Astrocyte of the hippocampus (primary cell): ENCODE results near the gene DPF1.
"Not testable (repeated sequence)": the region's sequence is repeated elsewhere in the genome, so short reads cannot be mapped to it uniquely, and the experiment has no call there.

Experiments used
- DNase-seq: peaks from one replicate; pipeline ENCODE4 v3.0.0; 2011; ENCODE audit warnings: low read depth, low spot score

The DPF1 gene

DNA sequence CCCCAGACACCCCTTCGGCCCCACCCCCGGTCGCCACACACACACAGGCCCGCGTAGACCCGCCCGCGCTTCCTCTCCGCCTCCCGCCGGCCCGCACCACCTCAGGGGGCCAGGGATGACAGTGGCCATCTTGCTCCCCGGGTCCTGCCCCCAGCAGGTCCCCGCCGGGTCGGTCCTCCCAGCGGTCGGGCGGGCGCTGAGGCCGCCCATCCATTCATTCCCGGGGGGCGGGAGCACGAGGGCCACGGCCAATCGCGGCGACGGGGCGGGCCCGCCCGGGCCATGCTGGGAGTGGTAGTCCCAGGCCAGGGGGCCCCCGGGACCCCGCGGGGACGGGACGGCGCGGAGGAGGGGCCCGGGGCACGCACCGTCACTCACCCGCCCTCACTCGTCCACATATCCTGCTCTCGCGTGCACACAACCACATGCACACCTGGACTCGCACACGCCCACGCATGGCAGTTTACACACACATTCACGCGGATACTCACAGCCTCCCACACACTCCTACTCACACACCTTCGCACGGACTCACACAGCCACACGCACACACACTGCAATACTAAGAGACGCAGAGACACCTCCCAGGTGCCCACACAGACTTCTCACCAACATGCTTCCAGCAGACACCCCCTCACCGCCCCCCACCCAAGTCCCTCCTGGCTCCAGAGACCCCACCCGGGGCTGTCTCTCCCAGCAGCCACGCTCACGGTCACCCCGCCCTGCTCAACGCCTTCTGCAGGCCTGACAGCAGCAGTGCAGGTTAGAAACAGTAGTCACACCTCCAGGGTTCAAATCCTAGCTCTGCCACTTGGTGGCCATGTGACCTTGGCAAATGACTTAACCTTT is at the start of gene DPF1:
TSS of gene DPF1 (minus strand) at position 209 of the 849 bp plus-strand sequence. CDS start at position 129, 80 bp downstream.
- peak; percentile 91 for DNase-seq

DNA sequence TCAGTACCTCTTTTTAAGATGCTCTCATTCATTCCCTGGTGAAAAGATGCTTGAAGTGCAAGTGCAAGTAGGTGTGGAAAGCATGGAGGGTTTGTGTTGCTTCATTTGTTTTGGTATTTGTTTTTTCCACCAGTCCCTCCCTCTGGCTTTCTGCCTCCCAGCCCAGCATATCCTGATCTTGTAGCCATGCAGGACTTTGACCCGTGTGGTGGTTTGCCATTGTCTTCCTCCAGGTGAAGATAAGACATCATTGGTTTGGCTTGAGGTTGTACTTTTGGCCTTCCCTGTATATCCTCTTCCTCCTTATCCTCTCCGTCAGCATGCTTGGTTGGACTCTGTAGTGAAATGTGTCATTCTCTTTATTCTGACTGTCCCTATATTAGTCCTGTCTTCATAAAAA is 49.5 kb upstream of the DPF1 start:
- DNase-seq = no peak

DNA sequence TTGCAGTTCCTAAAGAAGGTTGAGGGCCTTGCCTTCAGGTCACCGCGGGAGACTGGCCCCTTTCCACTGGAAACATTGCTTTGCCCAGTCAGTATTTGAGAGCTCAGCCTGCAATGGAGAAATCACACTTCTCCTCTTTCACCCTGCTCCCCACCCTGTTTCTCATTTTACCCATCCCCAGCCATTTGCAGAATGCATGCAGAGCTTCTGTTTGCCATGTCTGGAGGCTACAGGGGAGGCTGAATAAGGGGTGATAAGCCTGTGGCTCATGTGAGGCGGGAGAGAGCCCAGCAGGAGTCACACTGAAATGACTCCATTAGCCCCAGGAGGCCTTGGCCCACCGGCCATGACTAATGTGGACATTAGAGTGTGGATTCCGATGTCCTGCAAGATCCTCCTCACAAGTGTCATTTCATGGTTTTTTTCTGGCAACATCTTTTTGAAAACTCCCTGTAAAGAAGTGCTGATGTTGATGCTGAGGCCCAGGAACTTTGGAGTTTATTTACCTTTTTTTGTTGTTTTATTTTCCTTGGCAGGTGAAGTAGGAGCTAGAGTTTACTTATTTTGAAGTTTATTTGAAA is 46.7 kb upstream of the DPF1 start:
- no peak for DNase-seq

DNA sequence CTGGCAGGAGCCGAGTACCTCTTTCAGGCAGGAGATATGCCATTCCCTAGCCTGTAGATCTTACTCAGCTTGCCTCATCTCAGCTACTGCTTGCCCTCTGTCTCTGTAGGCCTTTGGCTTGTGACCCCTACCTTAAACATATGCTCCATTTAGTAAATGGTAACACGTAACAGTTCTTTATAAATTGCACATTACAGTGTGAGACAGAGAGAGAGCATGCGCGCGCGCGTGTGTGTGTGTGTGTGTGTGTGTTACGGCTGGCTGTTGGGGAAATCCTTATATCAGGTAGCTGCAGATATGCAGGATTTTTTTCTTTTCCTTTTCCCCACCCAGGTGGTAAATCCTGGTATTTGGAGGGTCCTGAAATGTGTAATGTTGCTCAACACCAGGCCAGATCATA is 44.5 kb upstream of the DPF1 start:
- DNase-seq = no peak

DNA sequence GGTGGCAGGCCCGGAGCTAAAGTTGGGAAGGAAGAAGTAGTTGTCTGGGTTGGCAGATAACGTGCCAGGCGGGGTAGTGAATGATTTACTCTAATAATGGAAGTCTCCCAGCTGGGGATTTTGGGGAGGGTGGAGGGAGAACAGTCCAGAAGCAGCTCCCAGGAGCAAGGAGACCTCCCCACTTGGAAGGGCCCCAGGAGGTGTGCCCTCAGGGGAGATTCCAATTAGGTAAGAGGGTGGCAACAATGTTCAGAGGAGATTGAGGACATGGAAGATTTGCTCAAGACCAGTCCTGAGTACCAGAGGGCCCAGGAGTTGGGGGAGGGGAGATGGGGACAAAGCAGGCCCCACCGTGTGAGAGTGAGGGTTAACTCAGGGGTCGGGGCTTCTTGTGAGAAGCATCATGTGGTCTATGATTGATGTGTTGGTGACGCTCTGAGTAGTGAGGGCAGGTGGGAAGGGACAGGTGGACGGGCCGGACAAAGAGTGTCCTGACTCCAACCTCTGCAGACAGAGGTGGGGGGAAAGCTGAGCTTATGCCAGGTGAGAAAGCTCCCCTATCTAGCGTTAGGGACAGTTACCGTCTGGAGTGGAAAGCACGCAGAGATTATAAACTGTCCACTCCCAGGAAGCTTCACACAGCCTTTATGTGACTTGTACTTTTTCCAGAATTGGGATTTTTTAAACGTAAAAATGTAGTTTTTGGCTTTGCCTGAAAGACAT is 43.9 kb upstream of the DPF1 start:
- DNase-seq = no peak

DNA sequence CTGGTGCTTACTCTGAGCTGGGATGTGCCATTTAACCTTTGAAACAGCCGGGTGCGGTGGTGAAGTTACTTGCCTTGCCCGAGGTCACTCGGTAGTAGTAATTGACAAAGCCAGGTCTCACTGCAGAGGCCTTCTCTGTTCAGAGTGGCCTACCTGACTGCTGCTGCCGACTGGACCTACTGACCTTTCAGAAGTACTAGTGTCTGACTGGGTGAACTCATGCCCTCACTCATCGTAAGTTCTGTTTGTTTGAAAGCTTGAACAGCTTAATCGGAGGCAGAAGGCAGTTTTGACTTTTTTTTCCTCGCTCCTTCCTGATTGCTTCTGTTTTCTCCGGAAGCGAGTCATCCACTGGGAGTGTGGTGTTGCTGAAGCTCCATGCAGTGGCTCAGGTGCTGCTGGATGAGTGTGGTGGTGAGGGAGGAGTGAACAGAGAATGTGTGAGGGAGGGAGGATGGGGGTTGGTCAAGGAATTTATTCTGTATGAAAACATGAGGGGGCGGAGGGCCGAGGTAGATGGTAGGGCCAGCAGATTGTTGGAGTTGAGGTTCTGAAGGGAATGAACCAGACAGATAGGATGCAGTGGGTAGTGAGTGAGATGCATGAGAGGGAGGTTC is 43.1 kb upstream of the DPF1 start:
- peak; percentile 62 for DNase-seq

DNA sequence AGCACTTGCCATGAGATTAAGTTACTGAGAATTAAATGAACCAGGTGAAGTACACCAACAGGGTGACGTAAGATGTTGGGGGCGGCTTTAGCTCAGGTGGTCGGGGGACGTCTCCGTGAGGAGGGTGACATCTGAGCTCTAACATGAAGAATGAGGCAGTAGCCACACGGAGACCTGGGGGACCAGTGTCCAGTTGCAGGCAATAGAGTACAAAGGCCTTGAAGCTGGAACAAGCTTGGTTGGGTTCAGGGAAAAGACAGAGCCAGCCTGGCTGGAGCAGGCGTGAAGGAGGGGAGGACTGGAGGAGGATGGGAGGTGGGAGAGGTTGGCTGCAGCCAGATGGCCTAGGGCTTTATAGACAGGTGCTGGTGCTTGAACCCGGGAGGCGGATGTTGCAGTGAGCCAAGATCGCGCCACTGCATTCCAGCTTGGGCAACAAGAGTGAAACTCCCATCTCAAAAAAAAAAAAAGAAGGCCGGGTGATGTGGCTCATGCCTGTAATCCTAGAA is 42.0 kb upstream of the DPF1 start:
- no peak for DNase-seq

DNA sequence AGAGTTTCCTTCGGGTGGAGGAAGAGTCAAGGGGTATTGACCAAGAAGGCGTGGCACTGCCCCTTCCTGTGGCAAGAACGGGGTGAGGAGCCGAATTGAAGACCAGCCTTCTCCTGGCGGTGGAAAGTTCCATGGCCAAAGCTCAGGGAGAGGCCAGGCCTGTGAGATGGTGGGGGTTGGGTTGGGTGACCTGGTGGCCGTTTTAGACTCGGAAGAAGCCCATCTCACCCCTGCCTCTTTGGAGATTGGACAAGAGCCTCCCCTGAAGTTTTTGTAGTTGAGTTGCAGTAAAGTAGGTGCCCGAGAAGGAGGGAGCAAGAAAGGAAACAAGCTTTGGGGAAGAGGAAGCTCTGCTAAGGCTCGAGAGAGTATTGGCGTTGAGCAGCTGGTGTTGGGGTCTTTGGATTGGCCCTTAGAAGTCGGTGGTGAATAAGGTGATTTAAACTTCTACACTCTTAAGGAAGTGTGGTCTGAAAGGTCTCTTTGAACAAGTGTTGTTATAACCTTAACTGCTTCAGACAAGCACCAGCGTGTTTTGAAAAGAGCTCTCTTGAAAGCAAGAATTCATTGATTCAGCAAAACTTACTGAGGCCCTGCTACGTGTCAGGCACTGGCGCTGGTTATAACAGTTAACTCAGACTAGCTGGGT is 41.3 kb upstream of the DPF1 start:
- no peak for DNase-seq

DNA sequence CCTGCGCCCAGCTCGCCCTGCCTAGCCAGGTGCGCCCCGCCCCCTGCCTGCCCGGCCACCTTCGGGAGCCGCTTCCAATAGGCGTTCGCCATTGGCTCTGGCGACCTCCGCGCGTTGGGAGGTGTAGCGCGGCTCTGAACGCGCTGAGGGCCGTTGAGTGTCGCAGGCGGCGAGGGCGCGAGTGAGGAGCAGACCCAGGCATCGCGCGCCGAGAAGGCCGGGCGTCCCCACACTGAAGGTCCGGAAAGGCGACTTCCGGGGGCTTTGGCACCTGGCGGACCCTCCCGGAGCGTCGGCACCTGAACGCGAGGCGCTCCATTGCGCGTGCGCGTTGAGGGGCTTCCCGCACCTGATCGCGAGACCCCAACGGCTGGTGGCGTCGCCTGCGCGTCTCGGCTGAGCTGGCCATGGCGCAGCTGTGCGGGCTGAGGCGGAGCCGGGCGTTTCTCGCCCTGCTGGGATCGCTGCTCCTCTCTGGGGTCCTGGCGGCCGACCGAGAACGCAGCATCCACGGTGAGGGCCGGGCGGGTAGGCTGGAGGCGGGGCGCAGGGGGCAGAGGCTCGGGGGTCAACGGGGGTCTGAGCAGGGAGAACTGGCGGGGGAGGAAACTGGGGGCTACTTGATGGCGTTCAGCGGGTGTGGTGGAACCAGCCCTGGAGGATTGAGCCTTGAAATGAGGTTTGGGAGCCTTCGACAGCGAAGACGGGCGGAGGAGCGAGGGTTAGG is 40.6 kb upstream of the DPF1 start, which contains the start of gene SPINT2:
TSS of gene SPINT2 (plus strand) at position 88 of the 727 bp plus-strand sequence. CDS start at position 408, 320 bp downstream.
- peak; percentile 47 for DNase-seq

DNA sequence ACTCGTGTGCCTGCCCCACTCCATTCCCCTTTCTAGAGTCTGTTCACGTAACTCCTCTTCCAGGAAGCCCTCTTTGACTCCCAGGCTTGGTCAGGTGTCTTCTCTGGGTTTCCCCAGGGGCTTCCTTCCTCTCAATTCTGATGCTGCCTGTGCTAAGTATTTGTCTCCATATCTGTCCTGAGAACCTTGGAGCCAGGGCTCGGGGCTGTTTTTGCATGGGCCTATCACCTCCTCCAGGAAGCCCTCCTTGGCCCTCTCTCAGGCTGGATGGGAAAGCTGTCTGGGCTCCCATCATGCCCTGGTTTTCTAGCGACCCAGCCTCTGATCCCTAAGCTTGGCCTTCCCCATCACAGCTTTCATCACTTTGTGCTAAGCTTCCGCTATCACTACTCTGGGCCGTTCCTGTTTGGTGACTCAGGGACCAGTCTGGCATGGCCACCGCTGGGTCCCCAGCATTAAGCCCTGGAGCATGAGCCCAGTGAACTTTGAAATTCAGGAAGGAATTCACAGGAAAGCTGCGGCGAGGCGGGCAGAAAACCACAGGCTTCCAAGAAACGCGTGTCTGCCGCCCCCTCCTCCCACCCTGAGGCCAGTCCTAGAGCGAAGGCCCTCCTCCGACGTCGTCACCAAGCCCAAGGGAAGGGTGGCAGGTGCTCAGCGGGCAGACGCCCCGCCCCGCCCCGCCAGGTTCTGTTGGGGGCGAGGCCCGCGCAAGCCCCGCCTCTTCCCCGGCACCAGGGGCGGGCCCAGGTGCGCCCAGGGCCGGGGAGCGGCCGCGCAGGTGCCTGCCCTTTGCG is 39.9 kb upstream of the DPF1 start:
- peak; percentile 91 for DNase-seq

DNA sequence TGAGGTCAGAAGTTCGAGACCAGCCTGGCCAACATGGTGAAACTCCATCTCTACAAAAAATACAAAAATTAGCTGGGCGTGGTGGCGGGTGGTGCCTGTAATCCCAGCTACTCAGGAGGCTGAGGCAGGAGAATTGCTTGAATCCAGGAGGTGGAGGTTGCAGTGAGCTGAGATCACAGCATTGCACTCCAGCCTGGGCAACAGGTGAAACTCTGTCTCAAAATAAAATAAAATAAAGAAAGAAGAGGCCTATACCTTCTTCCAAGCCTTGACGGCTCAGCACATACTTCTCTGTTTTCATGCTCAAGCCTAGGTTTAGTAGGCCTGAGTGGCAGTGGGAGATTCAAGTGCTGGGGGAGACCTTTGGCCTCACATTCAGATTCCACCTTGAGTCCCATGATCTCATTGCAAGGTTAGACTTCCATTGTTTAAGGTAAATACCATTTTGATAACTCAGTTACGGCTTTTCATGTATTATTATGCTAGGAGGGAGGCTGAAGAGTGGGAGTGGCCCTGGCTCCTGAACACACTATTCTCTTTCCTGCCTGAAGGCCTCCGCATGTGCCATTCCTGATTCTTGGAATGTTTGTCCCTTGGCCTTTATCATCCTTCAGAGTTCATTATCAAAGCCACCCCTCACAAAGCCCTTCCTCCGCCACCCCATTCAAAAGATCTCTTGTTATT is 38.7 kb upstream of the DPF1 start:
- DNase-seq = no peak

DNA sequence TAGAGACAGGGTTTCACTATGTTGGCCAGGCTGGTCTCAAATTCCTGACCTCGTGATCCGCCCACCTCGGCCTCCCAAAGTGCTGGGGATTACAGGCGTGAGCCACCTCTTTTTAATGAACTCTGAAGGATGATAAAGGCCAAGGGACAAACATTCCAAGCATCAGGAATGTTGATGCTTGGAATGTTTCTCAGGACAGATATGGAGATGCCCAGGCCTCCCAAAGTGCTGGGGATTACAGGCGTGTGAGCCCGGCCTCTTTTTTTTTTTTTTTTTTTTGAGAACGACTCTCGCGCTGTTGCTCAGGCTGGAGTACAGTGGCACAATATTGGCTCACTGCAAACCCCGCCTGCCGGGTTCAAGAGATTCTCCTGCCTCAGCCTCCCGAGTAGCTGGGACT is 37.9 kb upstream of the DPF1 start:
- not testable (repeated sequence) for DNase-seq

DNA sequence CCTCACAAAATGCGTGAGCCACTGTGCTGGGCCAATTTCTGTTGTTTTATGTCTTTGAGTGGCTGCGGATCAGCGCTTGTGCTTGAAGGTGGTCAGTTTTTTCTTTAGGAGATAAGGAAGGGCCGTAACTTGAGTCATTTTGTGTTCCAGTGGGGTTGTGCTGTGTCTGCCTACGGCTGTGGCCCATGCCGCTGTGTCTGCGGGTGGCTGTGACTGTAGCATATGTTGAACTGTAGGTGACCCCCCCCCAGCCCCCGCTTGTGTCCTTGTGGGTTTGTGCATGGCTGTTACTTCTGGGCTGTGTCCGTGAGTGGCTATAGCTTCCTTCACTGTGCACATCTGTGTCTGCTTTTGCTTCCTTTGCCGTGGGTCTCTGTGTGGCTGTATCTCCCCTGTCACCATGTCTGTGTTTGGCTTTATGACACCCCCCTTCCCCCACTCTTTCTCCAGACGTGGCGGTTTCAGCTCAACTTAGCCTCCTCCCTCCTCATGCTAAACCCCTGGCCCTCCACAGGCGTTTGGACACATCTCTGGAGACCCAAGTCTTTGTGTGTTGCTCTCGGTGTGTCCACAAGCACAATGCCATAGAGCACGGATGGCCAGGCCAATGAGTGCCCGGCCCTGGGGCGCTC is 31.5 kb upstream of the DPF1 start:
- DNase-seq = no peak

DNA sequence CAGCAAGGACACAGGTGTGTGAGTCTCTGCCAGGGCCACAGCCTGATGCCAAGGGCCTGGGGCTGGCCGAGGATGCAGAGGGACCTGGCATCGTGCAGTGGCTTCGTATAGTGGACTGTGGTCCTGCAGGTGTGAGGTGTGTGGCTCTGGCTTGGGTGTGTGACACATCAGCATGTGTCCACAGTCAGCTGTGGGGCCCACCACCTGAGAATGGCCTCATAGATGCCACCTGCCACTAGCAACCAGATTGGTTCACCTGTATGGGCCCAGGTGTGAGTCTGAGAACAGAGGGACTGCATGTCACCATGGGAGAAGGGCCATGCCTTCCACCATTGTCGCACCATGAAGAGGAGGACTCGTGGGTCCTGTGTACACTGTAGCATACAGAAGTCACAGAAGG is 29.8 kb upstream of the DPF1 start:
- DNase-seq = no peak

DNA sequence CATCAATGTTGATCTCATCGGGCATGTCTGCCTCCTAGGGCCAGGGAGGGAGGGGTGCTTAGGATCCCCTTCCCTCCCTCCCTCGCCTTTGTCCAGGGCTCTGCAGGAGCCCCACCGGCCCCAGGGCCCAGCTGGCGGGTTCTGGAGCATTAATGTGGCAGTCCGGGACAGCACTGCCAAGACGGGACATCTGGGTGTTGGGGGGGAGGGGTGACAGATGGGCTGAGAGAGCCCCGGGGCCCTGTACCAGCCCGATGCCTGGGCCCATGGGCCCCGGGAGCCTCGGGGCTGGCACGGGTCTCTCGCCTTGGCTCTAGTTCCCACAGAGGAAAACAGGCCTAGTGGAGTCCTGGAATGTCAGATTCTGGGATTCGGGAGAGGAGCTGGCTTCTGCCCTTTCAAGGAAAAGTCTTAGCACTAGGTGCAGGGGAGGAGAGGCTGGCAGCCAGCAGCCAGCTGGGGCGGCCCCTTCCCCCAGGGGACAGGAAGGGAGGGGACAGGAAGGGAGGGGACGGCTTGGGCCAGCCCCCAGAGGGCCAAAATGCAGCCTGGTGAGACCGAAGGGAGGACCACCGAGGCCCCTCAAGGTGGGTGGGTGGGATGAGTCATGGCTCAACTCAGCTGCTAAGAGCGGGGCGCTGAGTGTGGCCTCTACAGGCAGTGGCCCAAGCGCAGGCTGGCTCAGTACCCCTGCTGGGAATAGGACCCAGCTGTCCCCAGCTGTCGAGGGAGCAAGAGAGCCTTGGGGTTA is 29.1 kb upstream of the DPF1 start:
- no peak for DNase-seq

DNA sequence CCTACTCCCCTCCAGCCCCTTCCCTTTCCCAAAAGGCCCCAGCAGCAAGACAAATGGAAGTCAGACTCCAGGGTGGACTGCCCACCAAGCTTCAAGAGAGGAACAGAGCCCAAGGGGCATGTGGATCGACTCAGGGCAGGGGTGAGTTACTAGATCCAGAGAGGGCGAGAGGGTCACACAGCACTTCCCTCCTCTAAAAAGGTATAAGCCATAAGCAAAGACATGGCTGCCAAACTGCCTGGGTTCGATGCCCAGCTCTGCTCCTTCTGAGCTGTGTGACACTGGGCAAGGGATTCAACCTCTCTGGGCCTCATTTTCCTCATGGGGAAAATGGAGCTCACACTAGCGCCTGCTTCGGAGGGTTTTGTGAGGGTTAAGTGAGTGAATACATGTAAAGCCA is 28.4 kb upstream of the DPF1 start:
- DNase-seq = no peak

DNA sequence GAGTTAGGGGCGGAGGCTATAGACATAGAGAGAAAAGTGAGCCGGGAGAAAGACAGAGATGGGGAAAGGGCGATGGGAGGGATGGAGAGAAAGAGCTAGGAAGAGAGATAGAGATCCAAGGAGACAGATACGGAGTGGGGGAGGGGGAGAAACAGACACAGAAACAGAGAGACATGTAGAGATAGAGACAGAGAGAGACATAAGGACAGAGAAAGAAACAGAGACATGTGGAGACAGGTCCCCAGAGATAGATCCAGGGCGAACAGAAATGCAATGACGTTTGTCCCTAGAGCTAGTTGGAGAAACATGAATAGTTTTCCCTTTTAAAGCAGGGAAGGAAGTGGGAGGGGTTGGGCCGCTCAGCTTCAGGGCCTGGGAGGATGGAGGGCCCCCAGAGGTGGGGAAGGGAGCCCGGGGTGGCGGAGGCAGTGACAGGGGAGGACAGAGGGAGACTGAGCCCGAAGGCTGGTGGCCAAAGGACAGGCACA is 27.6 kb upstream of the DPF1 start:
- peak; percentile 49 for DNase-seq
